Right atrium auricular region (tissue), 2 donors: ENCODE data around the gene OR10A5. TPM values are rescaled to one million over a fixed set of nuclear protein-coding genes. Genes with fewer than 3 reads are reported as not detected.

Source experiments
- DNase-seq: peaks from one replicate; pipeline ENCODE4 v3.0.0-alpha.2; 2019; ENCODE audit warnings: low spot score
- H3K27ac ChIP-seq, 2 donors: fragments of 200-600 bp; sonication (generic); 1 replicate in 1 of 2; 2 replicates in 1 of 2; pipeline ENCODE4 v1.5.1; 2016 to 2019
- H3K27me3 ChIP-seq, 2 donors: fragments of 200-600 bp; sonication (generic); one replicate each; pipeline versions ENCODE4 v1.5.1 to v1.6.0; 2017 to 2019
- H3K36me3 ChIP-seq: fragments of 200-600 bp; sonication (generic); one replicate; pipeline ENCODE4 v1.5.1; 2016
- H3K4me1 ChIP-seq, 2 donors: fragments of 200-600 bp; sonication (generic); one replicate each; pipeline versions ENCODE4 v1.5.1 to v1.6.0; 2017 to 2019
- H3K4me3 ChIP-seq, 2 donors: fragments of 200-600 bp; sonication (generic); 1 replicate in 1 of 2; 2 replicates in 1 of 2; pipeline ENCODE4 v1.5.1; 2017 to 2019; ENCODE audit warnings: mild to moderate bottlenecking in 1 of 2, moderate library complexity in 1 of 2
- H3K9me3 ChIP-seq, 2 donors: fragments of 200-600 bp; sonication (generic); one replicate each; pipeline ENCODE4 v1.5.1; 2019
- total RNA-seq, 2 donors: library from RNA; depleted of rRNA; stranded (reverse); fragments of >200 nt; gene quantifications; one replicate each; pipeline ENCODE4 v1.1.0, GENCODE V29; 2016
- TF ChIP-seq, protein P1 (sequence below), 2 donors: fragments of 200-600 bp; sonication (generic); IDR thresholded peaks; one replicate each; pipeline ENCODE4 v1.5.1; 2019; ENCODE audit warnings: antibody characterized with exemption in 2 of 2

Gene OR10A5
- total RNA-seq, 2 donors from 2014 or later: not detected

DNA sequence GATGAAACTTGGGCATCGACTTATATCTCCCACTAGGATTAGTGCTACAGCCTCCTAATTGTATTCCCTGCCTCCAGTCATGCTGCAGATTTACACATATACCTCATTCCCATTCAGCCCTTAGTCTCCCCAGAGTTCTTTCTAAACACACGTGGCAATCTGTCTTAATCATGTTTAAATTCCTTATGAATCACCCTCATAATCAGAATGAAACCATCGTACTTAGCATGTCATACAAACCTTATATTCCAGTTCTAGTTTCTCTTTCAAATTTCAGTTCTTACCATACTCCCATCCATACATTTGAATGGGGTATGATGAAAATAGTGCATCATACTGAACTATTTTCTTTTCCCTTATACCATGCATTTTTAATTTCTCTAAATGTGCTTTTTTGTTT lies 11.4 kb downstream of the OR10A5 start:
- TF ChIP-seq, protein P1, sequence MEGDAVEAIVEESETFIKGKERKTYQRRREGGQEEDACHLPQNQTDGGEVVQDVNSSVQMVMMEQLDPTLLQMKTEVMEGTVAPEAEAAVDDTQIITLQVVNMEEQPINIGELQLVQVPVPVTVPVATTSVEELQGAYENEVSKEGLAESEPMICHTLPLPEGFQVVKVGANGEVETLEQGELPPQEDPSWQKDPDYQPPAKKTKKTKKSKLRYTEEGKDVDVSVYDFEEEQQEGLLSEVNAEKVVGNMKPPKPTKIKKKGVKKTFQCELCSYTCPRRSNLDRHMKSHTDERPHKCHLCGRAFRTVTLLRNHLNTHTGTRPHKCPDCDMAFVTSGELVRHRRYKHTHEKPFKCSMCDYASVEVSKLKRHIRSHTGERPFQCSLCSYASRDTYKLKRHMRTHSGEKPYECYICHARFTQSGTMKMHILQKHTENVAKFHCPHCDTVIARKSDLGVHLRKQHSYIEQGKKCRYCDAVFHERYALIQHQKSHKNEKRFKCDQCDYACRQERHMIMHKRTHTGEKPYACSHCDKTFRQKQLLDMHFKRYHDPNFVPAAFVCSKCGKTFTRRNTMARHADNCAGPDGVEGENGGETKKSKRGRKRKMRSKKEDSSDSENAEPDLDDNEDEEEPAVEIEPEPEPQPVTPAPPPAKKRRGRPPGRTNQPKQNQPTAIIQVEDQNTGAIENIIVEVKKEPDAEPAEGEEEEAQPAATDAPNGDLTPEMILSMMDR (IDR thresholded peaks at IDR 0.05): no peak
- H3K4me3 ChIP-seq: no peak overlapping the region
- no peaks in the 10 kb centered on the region for H3K27me3 ChIP-seq
- no peak for DNase-seq
- H3K9me3 ChIP-seq: no peaks in the 10 kb centered on the region
- no peaks in the 10 kb centered on the region for H3K4me1 ChIP-seq
- no peaks in the 10 kb centered on the region for H3K36me3 ChIP-seq
- no peak overlapping the region for H3K27ac ChIP-seq

DNA sequence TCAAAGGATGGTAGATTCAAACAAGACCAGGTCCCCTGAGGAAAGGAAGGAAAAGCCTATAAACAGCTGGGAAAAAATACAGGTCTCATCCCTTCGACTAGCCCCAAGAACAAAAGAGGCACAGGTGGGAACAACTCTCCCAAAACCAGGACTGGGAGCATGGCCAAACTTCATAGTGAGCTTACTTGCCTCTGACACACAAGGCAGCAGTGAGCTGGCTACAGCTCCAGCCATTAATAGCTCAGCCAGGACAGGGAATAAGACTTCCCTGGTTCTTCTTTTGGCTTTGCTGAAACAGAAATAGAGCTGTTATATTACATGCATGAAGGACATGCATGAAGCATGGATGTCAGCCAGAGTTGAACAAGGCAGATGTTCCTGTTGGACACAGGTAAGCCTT lies 17.5 kb downstream of the OR10A5 start, which contains the start of gene OR10A2:
Gene OR10A2, plus strand, starts transcription at position 97 of the 400 bp plus-strand sequence. CDS start 6,698 bp downstream, outside the sequence.
- H3K27me3 ChIP-seq: no peaks in the 10 kb centered on the region
- H3K27ac ChIP-seq: no peak within 1 kb of the TSS
- no peaks in the 10 kb centered on the region for H3K36me3 ChIP-seq
- TF ChIP-seq, protein P1 (IDR thresholded peaks at IDR 0.05): no peak
- H3K4me3 ChIP-seq: no peak within 1 kb of the TSS
- H3K4me1 ChIP-seq: no peaks in the 10 kb centered on the region
- H3K9me3 ChIP-seq: no peaks in the 10 kb centered on the region
- DNase-seq: no peak

DNA sequence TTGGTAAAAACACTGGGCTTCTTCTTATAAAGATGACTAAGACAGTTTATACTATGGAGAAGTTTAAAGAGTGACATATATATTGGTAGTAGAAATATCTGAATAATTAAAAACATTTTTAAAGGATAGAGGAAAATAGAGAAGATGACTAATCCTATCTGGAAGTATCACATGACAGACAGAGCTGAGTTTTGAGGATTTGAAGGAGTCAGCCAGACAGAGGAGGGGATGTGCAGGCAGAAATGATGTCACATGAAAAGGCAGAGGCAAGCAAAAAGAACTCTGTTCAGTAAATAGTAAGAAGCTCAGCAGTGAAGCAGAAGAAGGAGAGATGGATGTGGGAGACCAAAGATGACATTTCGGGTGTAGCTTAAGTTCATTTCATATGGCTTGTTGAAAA lies 19.0 kb downstream of the OR10A5 start:
- Histone ChIP-seq H3K27me3 (no peaks in the 10 kb centered on the region), H3K4me3 (no peak overlapping the region), H3K36me3 (no peaks in the 10 kb centered on the region), H3K4me1 (no peaks in the 10 kb centered on the region), H3K9me3 (no peaks in the 10 kb centered on the region), H3K27ac (no peak overlapping the region)
- TF ChIP-seq, protein P1 (IDR thresholded peaks at IDR 0.05): no peak
- no peak for DNase-seq

DNA sequence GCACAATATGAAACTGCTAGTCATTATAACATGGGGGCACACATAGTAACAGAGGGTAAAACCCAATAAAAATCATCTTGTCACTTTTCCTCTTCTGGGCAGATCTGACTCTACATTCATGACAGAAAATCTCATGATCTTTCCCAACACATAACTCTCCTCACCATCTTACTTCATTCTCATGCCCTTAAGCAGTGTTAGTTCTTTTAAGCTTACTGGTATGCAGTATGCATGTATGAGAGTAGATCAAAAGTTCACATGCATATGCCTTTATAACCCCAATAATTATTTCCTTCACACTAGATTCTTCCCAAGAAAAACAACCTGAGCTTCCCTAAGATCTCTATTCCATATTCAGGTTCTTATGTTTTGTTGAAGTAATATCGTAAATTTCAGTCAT lies 25.8 kb downstream of the OR10A5 start:
- DNase-seq: no peak
- TF ChIP-seq, protein P1 (IDR thresholded peaks at IDR 0.05): no peak
- H3K4me1 ChIP-seq: no peaks in the 10 kb centered on the region
- H3K27ac ChIP-seq: no peak overlapping the region
- H3K27me3 ChIP-seq: no peaks in the 10 kb centered on the region
- H3K36me3 ChIP-seq: no peaks in the 10 kb centered on the region
- H3K9me3 ChIP-seq: no peaks in the 10 kb centered on the region
- H3K4me3 ChIP-seq: no peak overlapping the region

DNA sequence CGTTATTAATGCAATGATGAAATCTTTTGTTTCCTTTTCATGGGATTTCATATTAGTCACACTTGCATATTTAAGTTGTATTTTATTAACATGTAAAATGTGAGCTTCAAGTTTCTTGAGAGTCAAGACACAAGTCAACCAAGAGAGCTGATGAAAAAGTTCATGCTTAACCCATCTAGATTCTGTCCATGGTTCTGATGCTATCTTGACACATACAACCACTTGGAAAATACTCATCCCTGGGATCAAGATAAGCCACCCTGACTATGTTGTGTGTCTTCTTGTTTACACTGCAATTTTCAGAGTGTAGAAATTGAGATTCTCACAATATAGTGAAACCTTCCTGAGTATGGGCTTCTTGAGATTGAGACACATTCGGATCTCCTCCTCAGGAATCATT lies 30.3 kb downstream of the OR10A5 start:
- DNase-seq: no peak
- Histone ChIP-seq H3K27ac (no peak overlapping the region), H3K27me3 (no peaks in the 10 kb centered on the region), H3K36me3 (no peaks in the 10 kb centered on the region), H3K9me3 (no peaks in the 10 kb centered on the region), H3K4me3 (no peak overlapping the region), H3K4me1 (no peaks in the 10 kb centered on the region)
- TF ChIP-seq, protein P1 (IDR thresholded peaks at IDR 0.05): no peak

DNA sequence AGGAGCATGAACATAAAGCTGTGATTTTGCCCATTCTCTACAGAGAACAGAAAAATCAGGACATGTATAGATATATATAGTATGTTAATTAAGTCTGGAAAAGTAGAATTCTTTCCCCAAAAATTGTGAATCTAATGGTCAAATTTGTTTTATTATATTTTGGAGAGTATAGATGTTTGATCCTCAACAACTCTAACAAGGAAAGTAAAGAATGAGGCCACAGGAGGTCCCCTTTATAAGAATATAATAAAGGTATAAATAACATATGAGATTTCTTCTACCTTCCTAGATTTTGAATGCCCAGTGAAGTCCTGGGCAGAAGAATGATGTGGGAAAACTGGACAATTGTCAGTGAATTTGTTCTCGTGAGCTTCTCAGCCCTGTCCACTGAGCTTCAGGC lies 30.8 kb downstream of the OR10A5 start, which contains the start of gene OR10A4:
Gene OR10A4, plus strand, starts transcription at position 301 of the 400 bp plus-strand sequence. Its CDS starts 23 bp downstream, at position 324.
- Histone ChIP-seq H3K36me3 (no peaks in the 10 kb centered on the region), H3K27me3 (no peaks in the 10 kb centered on the region), H3K4me1 (no peaks in the 10 kb centered on the region), H3K4me3 (no peak within 1 kb of the TSS), H3K9me3 (no peaks in the 10 kb centered on the region), H3K27ac (no peak within 1 kb of the TSS)
- TF ChIP-seq, protein P1 (IDR thresholded peaks at IDR 0.05): no peak
- DNase-seq: no peak
